ENCODE results near the gene FAM186B.

Gene FAM186B

DNA sequence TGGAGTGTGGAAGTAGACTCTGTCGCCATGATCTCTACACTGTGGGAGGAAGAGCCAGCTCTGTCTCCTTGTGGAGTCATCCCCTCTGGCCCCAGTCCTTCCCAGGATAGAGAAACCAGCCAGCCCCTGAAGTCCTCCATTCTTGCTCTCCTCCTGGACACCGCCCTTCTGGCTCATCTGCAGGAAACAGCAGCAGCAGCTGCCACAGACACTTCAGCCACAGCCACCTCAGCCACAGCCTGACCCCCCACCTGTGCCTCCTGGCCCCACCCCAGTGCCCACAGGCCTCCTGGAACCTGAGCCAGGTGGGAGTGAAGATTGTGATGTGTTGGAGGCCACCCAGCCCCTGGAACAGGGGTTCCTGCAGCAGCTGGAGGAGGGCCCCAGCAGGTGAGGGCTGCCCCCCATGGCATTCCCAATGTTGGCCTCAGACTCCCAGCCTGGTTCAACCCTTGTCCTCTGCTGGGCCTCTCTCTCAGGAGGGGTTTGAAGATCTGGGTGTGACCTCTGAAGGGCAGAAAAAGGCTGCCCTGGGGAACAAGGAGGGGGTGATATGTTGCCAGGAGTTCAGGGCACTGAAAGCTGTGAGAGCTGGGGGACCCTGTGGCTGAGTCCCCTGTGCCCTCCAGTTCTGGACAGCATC lies 28.4 kb upstream of the FAM186B start:
- H3K27ac ChIP-seq (ENCODE audit: low read depth, low read length) = no peak overlapping the region

GRCh38 chr12:49632986-49633702 lies 27.7 kb upstream of the FAM186B start:
- peaks cover 35% of the 10 kb centered on the region for H3K36me3 ChIP-seq (ENCODE audit: insufficient read depth, low read length)

More for the DNA sequence above, 28.4 kb upstream of the FAM186B start:
- peaks cover 41% of the 10 kb centered on the region for H3K36me3 ChIP-seq (ENCODE audit: insufficient read depth, low read length)
- no peak overlapping the region for H3K9ac ChIP-seq (ENCODE audit: low read length)
- no peaks in the 10 kb centered on the region for H3K9me3 ChIP-seq (ENCODE audit: low read length)
- no peak overlapping the region for H3K4me3 ChIP-seq (ENCODE audit: low read depth in 1 of 2, low read length in 2 of 2)
- peaks cover 17% of the 10 kb centered on the region for H3K4me1 ChIP-seq (ENCODE audit: insufficient read depth, low read length)
- H3K27me3 ChIP-seq (ENCODE audit: control insufficient read depth in 1 of 2, insufficient read depth in 2 of 2, low read length in 2 of 2) = no peaks in the 10 kb centered on the region

GRCh38 chr12:49632401-49632800 lies 27.0 kb upstream of the FAM186B start:
- Histone ChIP-seq H3K4me3 (ENCODE audit: low read depth in 1 of 2, low read length in 2 of 2) (no peak overlapping the region), H3K27ac (ENCODE audit: low read depth, low read length) (no peak overlapping the region), H3K27me3 (ENCODE audit: control insufficient read depth in 1 of 2, insufficient read depth in 2 of 2, low read length in 2 of 2) (no peaks in the 10 kb centered on the region), H3K4me1 (ENCODE audit: insufficient read depth, low read length) (peaks cover 12% of the 10 kb centered on the region), H3K9ac (ENCODE audit: low read length) (no peak overlapping the region), H3K36me3 (ENCODE audit: insufficient read depth, low read length) (peaks cover 35% of the 10 kb centered on the region), H3K9me3 (ENCODE audit: low read length) (no peaks in the 10 kb centered on the region)

More at GRCh38 chr12:49632986-49633702, 27.7 kb upstream of the FAM186B start:
- no peak overlapping the region for H3K9ac ChIP-seq (ENCODE audit: low read length)
- no peak overlapping the region for H3K4me3 ChIP-seq (ENCODE audit: low read depth in 1 of 2, low read length in 2 of 2)
- no peaks in the 10 kb centered on the region for H3K9me3 ChIP-seq (ENCODE audit: low read length)
- H3K27ac ChIP-seq (ENCODE audit: low read depth, low read length) = no peak overlapping the region
- H3K4me1 ChIP-seq (ENCODE audit: insufficient read depth, low read length) = peaks cover 17% of the 10 kb centered on the region
- H3K27me3 ChIP-seq (ENCODE audit: control insufficient read depth in 1 of 2, insufficient read depth in 2 of 2, low read length in 2 of 2) = no peaks in the 10 kb centered on the region

GRCh38 chr12:49631336-49631907 lies 26.0 kb upstream of the FAM186B start:
- no peak overlapping the region for H3K27ac ChIP-seq (ENCODE audit: low read depth, low read length)
- peaks cover 2% of the 10 kb centered on the region for H3K4me1 ChIP-seq (ENCODE audit: insufficient read depth, low read length)
- no peaks in the 10 kb centered on the region for H3K9me3 ChIP-seq (ENCODE audit: low read length)
- no peaks in the 10 kb centered on the region for H3K27me3 ChIP-seq (ENCODE audit: control insufficient read depth in 1 of 2, insufficient read depth in 2 of 2, low read length in 2 of 2)
- no peak overlapping the region for H3K9ac ChIP-seq (ENCODE audit: low read length)
- peaks cover 35% of the 10 kb centered on the region for H3K36me3 ChIP-seq (ENCODE audit: insufficient read depth, low read length)
- H3K4me3 ChIP-seq (ENCODE audit: low read depth in 1 of 2, low read length in 2 of 2) = no peak overlapping the region

GRCh38 chr12:49627752-49628360 lies 22.4 kb upstream of the FAM186B start:
- Histone ChIP-seq H3K9ac (ENCODE audit: low read length) (no peak overlapping the region), H3K36me3 (ENCODE audit: insufficient read depth, low read length) (peaks cover 12% of the 10 kb centered on the region), H3K4me1 (ENCODE audit: insufficient read depth, low read length) (peaks cover 18% of the 10 kb centered on the region), H3K27me3 (ENCODE audit: control insufficient read depth in 1 of 2, insufficient read depth in 2 of 2, low read length in 2 of 2) (no peaks in the 10 kb centered on the region), H3K27ac (ENCODE audit: low read depth, low read length) (no peak overlapping the region), H3K4me3 (ENCODE audit: low read depth in 1 of 2, low read length in 2 of 2) (no peak overlapping the region), H3K9me3 (ENCODE audit: low read length) (no peaks in the 10 kb centered on the region)

DNA sequence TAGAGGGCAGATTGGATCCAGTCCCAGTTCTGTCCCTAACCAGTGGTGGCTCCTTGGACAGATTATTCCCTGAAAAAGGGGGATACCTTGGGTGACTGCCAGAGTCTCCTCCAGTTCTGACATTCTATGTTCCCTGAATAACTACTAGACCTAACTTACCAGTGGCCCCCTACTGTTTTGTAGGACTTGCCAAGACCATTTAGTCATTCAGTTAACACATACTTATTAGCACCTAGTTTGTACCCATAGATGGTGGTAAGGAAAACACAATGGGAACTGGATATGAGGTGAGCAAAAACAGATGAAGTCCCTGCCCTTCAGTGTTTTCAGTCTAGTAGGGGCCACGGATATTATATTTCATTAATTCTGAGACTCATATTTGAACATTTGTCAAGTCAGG lies 21.4 kb upstream of the FAM186B start:
- no peak overlapping the region for H3K27ac ChIP-seq (ENCODE audit: low read depth, low read length)
- H3K27me3 ChIP-seq (ENCODE audit: control insufficient read depth in 1 of 2, insufficient read depth in 2 of 2, low read length in 2 of 2) = no peaks in the 10 kb centered on the region
- H3K9me3 ChIP-seq (ENCODE audit: low read length) = no peaks in the 10 kb centered on the region
- no peak overlapping the region for H3K4me3 ChIP-seq (ENCODE audit: low read depth in 1 of 2, low read length in 2 of 2)
- peaks cover 4% of the 10 kb centered on the region for H3K36me3 ChIP-seq (ENCODE audit: insufficient read depth, low read length)
- H3K9ac ChIP-seq (ENCODE audit: low read length) = no peak overlapping the region
- H3K4me1 ChIP-seq (ENCODE audit: insufficient read depth, low read length) = peaks cover 18% of the 10 kb centered on the region

DNA sequence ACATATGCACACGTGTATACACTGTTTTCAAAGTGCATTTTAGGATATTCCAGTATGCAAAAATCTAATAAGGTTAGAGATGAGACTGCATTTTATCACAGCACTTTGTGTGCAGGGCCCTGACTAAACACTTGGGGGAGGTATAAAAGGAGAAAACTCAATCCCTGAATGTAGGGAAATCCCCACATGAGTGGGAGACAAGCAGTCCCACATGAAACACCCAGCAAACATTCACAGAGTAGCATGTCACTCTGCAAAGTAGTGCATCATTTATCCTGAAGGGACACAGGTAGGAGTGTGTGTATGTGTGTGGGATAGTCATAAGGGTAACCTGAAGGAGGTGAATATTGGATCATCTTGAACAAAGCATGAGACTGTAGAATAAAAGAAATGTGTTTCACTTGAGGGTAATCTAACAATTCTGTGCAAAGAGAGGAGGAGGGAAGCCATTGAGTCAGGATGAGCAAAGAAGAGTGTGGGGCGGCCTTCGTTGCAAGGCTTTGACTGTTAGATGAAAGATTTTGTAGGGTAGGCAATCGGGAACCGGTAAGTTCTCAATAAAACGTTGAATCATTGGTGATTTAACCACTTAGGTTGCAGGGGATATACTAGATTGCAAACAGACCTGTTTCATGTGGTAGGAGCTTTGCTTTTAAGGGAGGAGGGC lies 20.9 kb upstream of the FAM186B start:
- H3K27ac ChIP-seq (ENCODE audit: low read depth, low read length) = no peak overlapping the region
- no peak overlapping the region for H3K4me3 ChIP-seq (ENCODE audit: low read depth in 1 of 2, low read length in 2 of 2)
- H3K36me3 ChIP-seq (ENCODE audit: insufficient read depth, low read length) = no peaks in the 10 kb centered on the region
- no peaks in the 10 kb centered on the region for H3K9me3 ChIP-seq (ENCODE audit: low read length)
- H3K27me3 ChIP-seq (ENCODE audit: control insufficient read depth in 1 of 2, insufficient read depth in 2 of 2, low read length in 2 of 2) = no peaks in the 10 kb centered on the region
- H3K4me1 ChIP-seq (ENCODE audit: insufficient read depth, low read length) = peaks cover 22% of the 10 kb centered on the region
- H3K9ac ChIP-seq (ENCODE audit: low read length) = no peak overlapping the region

DNA sequence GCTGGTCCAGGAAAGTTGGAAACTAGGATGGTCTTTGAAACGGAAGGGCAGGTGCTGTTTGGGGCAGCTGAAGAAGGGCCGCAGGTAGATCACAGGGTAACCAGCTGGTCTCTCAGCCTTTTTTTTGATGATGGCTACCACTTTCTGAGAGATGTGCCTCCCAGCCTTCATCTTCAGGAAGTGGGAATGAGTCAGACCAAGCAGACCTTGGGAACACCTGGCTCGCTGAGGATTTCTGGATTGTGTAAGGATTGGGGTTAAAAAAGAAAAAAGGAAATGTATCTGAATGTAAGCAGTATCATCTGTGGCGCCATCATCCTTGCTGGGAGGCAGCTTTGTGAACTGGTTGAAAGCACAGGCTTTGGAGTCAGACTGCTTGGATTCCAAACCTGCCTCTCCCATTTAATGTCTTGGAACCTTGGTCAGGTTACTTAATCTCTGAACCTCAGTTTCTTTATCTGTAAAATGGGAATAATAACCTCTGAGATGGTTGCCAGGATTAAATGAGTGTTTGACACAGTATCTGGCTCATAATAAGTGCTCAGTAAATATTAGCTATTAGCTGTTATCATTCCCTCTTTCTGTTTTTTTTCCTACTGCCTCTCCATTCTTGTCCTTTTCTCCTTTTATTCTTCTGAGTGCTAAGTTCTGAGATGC lies 19.6 kb upstream of the FAM186B start:
- Histone ChIP-seq H3K9me3 (ENCODE audit: low read length) (no peaks in the 10 kb centered on the region), H3K27ac (ENCODE audit: low read depth, low read length) (peak overlapping the region; percentile 38), H3K27me3 (ENCODE audit: control insufficient read depth in 1 of 2, insufficient read depth in 2 of 2, low read length in 2 of 2) (no peaks in the 10 kb centered on the region), H3K9ac (ENCODE audit: low read length) (no peak overlapping the region), H3K4me3 (ENCODE audit: low read depth in 1 of 2, low read length in 2 of 2) (no peak overlapping the region), H3K4me1 (ENCODE audit: insufficient read depth, low read length) (peaks cover 22% of the 10 kb centered on the region), H3K36me3 (ENCODE audit: insufficient read depth, low read length) (no peaks in the 10 kb centered on the region)

DNA sequence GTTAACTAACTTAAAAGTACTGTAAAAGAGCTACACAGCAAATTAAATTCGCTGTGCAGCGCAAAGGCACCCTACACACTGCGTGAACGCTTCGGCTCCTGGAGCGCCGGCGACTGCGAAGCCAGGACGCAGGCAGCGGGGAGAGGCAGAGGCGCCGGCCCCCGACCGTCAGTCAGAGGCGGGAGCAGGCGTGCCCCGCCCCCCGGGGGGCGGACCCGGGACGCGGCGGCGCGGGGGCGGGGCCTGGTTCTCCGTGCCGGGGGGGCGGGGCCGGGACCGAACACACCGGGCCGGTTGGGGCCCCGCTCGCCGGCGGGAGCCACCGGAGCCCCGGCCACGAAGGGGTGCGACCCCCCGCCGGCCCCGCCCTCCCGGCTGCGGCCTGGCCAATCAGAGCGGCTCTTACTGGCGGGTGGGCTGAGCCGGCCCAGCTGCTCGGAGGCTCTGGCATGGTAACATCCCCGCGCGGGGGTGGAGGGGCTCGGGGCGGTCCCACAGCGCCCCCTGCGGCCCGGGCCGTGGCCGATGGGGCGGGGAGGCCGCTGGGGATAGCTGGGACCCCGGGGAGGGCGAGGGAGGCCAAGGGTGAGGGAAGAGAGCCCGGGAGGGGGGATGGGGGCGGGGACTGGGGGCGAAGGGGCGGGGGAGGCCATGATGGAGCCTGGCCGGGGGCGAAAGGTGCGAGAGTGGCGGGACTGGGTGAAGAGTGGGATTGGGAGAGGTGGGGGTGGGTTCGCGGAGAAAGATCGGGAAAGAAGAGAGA lies 17.9 kb upstream of the FAM186B start, which contains the start of gene PRPF40B:
Gene PRPF40B (plus strand): TSS at position 420 of the 763 bp plus-strand sequence. CDS start 30 bp downstream, at position 450.
- Histone ChIP-seq H3K4me3 (ENCODE audit: low read depth in 1 of 2, low read length in 2 of 2) (peak within 1 kb of the TSS; percentile 55 to 91), H3K36me3 (ENCODE audit: insufficient read depth, low read length) (no peaks in the 10 kb centered on the region), H3K9ac (ENCODE audit: low read length) (peak within 1 kb of the TSS; percentile 34), H3K9me3 (ENCODE audit: low read length) (no peaks in the 10 kb centered on the region), H3K27me3 (ENCODE audit: control insufficient read depth in 1 of 2, insufficient read depth in 2 of 2, low read length in 2 of 2) (no peaks in the 10 kb centered on the region), H3K4me1 (ENCODE audit: insufficient read depth, low read length) (peaks cover 22% of the 10 kb centered on the region), H3K27ac (ENCODE audit: low read depth, low read length) (peak within 1 kb of the TSS; percentile 95)

DNA sequence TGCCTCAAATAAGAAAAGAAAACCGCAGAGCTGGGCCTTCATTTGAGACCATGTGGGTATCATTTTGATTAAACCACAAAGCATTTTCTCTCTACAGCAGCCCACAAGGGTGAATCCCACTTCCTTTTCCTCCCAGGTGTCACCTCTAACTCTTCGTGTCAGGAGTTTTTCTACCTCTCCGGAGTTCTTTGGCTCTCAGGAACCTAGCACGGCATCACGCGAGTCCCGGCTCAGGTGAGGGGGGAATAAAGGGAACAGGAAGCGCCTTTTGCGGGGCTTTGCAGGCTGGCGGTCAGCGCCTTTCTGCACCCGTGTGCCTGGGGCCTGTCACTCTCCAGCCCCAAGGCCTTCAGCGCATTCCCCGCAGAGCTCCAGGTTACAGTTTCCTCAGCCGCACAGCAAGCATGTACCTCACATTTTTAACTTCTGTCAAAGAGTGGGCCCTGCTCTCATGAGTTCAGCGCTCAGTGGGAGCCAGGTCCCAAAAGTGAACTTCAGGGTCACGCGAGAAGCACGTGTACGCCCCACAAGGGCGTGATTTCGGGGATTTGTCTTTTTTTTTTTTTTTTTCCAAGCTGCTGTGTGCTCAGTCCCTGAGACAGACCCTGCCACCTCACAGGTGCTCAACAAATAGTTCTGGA lies 17.2 kb upstream of the FAM186B start:
- Histone ChIP-seq H3K27me3 (ENCODE audit: control insufficient read depth in 1 of 2, insufficient read depth in 2 of 2, low read length in 2 of 2) (no peaks in the 10 kb centered on the region), H3K9ac (ENCODE audit: low read length) (peak overlapping the region; percentile 34), H3K36me3 (ENCODE audit: insufficient read depth, low read length) (no peaks in the 10 kb centered on the region), H3K4me1 (ENCODE audit: insufficient read depth, low read length) (peaks cover 22% of the 10 kb centered on the region), H3K9me3 (ENCODE audit: low read length) (no peaks in the 10 kb centered on the region), H3K27ac (ENCODE audit: low read depth, low read length) (peak overlapping the region; percentile 95), H3K4me3 (ENCODE audit: low read depth in 1 of 2, low read length in 2 of 2) (peak overlapping the region; percentile 55 to 91)

Measured in muscle layer of colon (tissue), 2 donors.